SJCRH30 (cell line): Measurements from ENCODE around the gene RNF208. TPM values are rescaled to one million over a fixed set of nuclear protein-coding genes. Genes with fewer than 3 reads are reported as not detected.

Experiments used
- DNase-seq, 2 experiments: peaks; one replicate each; pipeline ENCODE4 v3.0.0-alpha.2; 2015 to 2020
- H3K27ac ChIP-seq: fragments of 250-450 bp; sonication (Bioruptor Pico); 2 replicates; pipeline ENCODE4 v1.5.1; 2020; ENCODE audit warnings: mild to moderate bottlenecking, moderate library complexity
- H3K27me3 ChIP-seq: fragments of 250-450 bp; sonication (Bioruptor Pico); 2 replicates; pipeline ENCODE4 v1.5.1; 2020; ENCODE audit warnings: mild to moderate bottlenecking, moderate library complexity
- H3K36me3 ChIP-seq: fragments of 250-450 bp; sonication (Bioruptor Pico); 2 replicates; pipeline ENCODE4 v1.5.1; 2020; ENCODE audit warnings: mild to moderate bottlenecking, moderate library complexity
- H3K4me1 ChIP-seq: fragments of 250-450 bp; sonication (Bioruptor Pico); 2 replicates; pipeline ENCODE4 v1.5.1; 2020; ENCODE audit warnings: mild to moderate bottlenecking, moderate library complexity
- H3K4me3 ChIP-seq: fragments of 250-450 bp; sonication (Bioruptor Pico); 2 replicates; pipeline ENCODE4 v1.5.1; 2020; ENCODE audit warnings: mild to moderate bottlenecking, moderate library complexity
- H3K9me3 ChIP-seq: fragments of 250-450 bp; sonication (Bioruptor Pico); replicated peaks from 2 replicates; pipeline ENCODE4 v1.5.1; 2020; ENCODE audit warnings: mild to moderate bottlenecking, moderate library complexity
- total RNA-seq: library from RNA; depleted of rRNA; stranded (reverse); fragments of >200 nt; shearing (Covaris generic); gene quantifications from 2 replicates; pipeline ENCODE4 v1.2.3, GENCODE V29; 2014; rRNA removed

Gene RNF208
- total RNA-seq, 1 experiment from 2014 or later: 0.43 TPM

DNA sequence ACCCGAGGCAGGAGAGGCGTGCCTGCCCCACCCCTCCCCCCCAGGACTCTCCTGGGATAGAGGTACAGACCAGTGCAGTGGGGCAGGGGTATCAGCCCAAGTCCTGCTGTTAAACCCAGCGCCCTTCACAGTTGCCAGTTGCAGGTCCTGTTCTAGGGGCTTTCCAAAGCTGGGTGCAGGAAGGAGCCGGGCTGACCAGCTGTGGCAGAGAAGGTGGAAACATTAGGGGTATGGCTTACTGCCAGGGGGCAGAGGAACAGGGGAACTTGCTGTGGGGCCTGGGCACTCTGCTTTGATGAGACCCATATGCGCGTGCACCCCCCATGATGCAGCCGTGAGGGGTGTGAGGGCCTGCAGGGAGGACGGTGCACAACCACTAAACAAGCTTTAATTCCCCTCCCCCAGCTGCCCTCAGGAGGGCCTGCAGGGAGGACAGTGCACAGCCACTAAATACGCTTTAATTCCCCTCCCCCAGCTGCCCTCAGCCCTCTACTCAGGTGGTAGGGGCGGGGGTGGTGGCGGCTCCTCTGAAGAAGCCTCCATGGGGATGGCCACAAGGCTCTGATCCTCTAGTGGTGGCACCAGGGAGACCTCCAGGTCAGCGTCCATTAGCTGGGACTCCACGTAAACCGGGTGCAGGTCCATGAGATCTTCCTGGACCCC, 51.4 kb downstream of the RNF208 start:
- no peak overlapping the region for H3K4me3 ChIP-seq
- no peaks in the 10 kb centered on the region for H3K9me3 ChIP-seq
- no peaks in the 10 kb centered on the region for H3K36me3 ChIP-seq
- peaks cover 55% of the 10 kb centered on the region for H3K4me1 ChIP-seq
- no peak for DNase-seq
- H3K27me3 ChIP-seq: peaks cover 25% of the 10 kb centered on the region
- no peak overlapping the region for H3K27ac ChIP-seq

Other genes with a start within 250 kb of the RNF208 start
- not detected in 2 replicates for gene PTGDS, start 244.7 kb downstream of the RNF208 start, total RNA-seq
- not detected in 2 replicates for gene LCNL1, start 239.2 kb downstream of the RNF208 start, total RNA-seq
- gene PAXX, start 229.8 kb downstream of the RNF208 start, total RNA-seq: 25.9 and 27.8 TPM in 2 replicates
- 0.28 and 0.55 TPM in 2 replicates for gene CLIC3, start 225.7 kb downstream of the RNF208 start, total RNA-seq
- 4.0 and 4.6 TPM in 2 replicates for gene ABCA2, start 194.0 kb downstream of the RNF208 start, total RNA-seq
- gene FUT7, start 190.2 kb downstream of the RNF208 start, total RNA-seq: not detected in 2 replicates
- gene NPDC1, start 176.1 kb downstream of the RNF208 start, total RNA-seq: 0.51 and 0.91 TPM in 2 replicates
- gene ENTPD2, start 168.2 kb downstream of the RNF208 start, total RNA-seq: 1.9 and 2.0 TPM in 2 replicates
- 69.7 and 71.0 TPM in 2 replicates for gene SAPCD2, start 151.7 kb downstream of the RNF208 start, total RNA-seq
- 12.6 and 13.8 TPM in 2 replicates for gene UAP1L1, start 144.7 kb downstream of the RNF208 start, total RNA-seq
- 38.4 and 42.6 TPM in 2 replicates for gene MAN1B1, start 135.3 kb downstream of the RNF208 start, total RNA-seq
- 12.6 and 13.4 TPM in 2 replicates for gene DPP7, start 107.5 kb downstream of the RNF208 start, total RNA-seq
- 0.49 and 2.0 TPM in 2 replicates for gene GRIN1, start 83.1 kb downstream of the RNF208 start, total RNA-seq
- gene LRRC26, start 52.2 kb downstream of the RNF208 start, total RNA-seq: 0.24 and 0.53 TPM in 2 replicates
- not detected in 2 replicates for gene TMEM210, start 50.2 kb downstream of the RNF208 start, total RNA-seq
- gene ANAPC2, start 33.7 kb downstream of the RNF208 start, total RNA-seq: 29.7 and 38.7 TPM in 2 replicates
- 73.0 and 88.1 TPM in 2 replicates for gene SSNA1, start 33.6 kb downstream of the RNF208 start, total RNA-seq
- 14.0 and 14.8 TPM in 2 replicates for gene TPRN, start 21.5 kb downstream of the RNF208 start, total RNA-seq
- 57.3 and 60.5 TPM in 2 replicates for gene TMEM203, start 16.6 kb downstream of the RNF208 start, total RNA-seq
- gene NDOR1, start 16.5 kb downstream of the RNF208 start, total RNA-seq: 12.5 and 17.2 TPM in 2 replicates
- 1.7 TPM in 2 replicates for gene CYSRT1, start 2.9 kb upstream of the RNF208 start, total RNA-seq
- gene RNF224, start 5.3 kb upstream of the RNF208 start, total RNA-seq: not detected in 2 replicates
- 0.06 TPM in 1 of 2 replicates, not detected in the other for gene SLC34A3, start 8.7 kb upstream of the RNF208 start, total RNA-seq
- gene TUBB4B, start 19.0 kb upstream of the RNF208 start, total RNA-seq: 528 and 565 TPM in 2 replicates
- not detected in 2 replicates for gene STPG3, start 29.0 kb upstream of the RNF208 start, total RNA-seq
- 65.5 and 66.8 TPM in 2 replicates for gene NELFB, start 33.1 kb upstream of the RNF208 start, total RNA-seq
- 4.0 and 4.4 TPM in 2 replicates for gene TOR4A, start 55.5 kb upstream of the RNF208 start, total RNA-seq
- gene NRARP, start 80.0 kb upstream of the RNF208 start, total RNA-seq: 0.89 and 1.0 TPM in 2 replicates
- gene EXD3, start 200.9 kb upstream of the RNF208 start, total RNA-seq: 1.8 and 1.9 TPM in 2 replicates
- not detected in 2 replicates for gene NOXA1, start 201.2 kb upstream of the RNF208 start, total RNA-seq
- gene ENTPD8, start 219.1 kb upstream of the RNF208 start, total RNA-seq: not detected in 2 replicates
- gene NSMF, start 237.1 kb upstream of the RNF208 start, total RNA-seq: 35.4 and 40.3 TPM in 2 replicates